ENCODE measurements around the gene TIGD6. TPM values are rescaled to one million over a fixed set of nuclear protein-coding genes. Genes with fewer than 3 reads are reported as not detected.

The TIGD6 gene
- total RNA-seq, 1 experiment from 2014 or later = 2.1 TPM

GRCh38 chr5:150036513-150036912 lies 36.1 kb upstream of the TIGD6 start:
- Mint-ChIP-seq H3K9me3 (no peaks in the 10 kb centered on the region), H3K27me3 (ENCODE audit: low read depth) (no peaks in the 10 kb centered on the region), H3K4me3 (no peak overlapping the region), H3K4me1 (no peaks in the 10 kb centered on the region), H3K36me3 (peaks cover 74% of the 10 kb centered on the region), H3K27ac (no peak overlapping the region)
- DNase-seq (ENCODE audit: low spot score) = no peak
- TF ChIP-seq ETV6 (CRISPR knock-in tag; IDR thresholded peaks at IDR 0.05) (no peak), RELA (CRISPR knock-in tag; IDR thresholded peaks at IDR 0.05; ENCODE audit: borderline replicate concordance) (no peak), ZNF671 (CRISPR knock-in tag; IDR thresholded peaks at IDR 0.05) (no peak), HMGA2 (CRISPR knock-in tag; IDR thresholded peaks at IDR 0.05) (no peak), ZBTB43 (CRISPR knock-in tag; IDR thresholded peaks at IDR 0.05) (no peak)
- ChIA-PET CTCF (no interaction called here), POLR2A (no interaction called here)
- ATAC-seq = no peak

- TF ChIP-seq, protein P1, sequence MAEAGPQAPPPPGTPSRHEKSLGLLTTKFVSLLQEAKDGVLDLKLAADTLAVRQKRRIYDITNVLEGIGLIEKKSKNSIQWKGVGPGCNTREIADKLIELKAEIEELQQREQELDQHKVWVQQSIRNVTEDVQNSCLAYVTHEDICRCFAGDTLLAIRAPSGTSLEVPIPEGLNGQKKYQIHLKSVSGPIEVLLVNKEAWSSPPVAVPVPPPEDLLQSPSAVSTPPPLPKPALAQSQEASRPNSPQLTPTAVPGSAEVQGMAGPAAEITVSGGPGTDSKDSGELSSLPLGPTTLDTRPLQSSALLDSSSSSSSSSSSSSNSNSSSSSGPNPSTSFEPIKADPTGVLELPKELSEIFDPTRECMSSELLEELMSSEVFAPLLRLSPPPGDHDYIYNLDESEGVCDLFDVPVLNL (CRISPR knock-in tag; IDR thresholded peaks at IDR 0.05; ENCODE audit: borderline replicate concordance, low read depth) = no peak
- TF ChIP-seq, protein P2, sequence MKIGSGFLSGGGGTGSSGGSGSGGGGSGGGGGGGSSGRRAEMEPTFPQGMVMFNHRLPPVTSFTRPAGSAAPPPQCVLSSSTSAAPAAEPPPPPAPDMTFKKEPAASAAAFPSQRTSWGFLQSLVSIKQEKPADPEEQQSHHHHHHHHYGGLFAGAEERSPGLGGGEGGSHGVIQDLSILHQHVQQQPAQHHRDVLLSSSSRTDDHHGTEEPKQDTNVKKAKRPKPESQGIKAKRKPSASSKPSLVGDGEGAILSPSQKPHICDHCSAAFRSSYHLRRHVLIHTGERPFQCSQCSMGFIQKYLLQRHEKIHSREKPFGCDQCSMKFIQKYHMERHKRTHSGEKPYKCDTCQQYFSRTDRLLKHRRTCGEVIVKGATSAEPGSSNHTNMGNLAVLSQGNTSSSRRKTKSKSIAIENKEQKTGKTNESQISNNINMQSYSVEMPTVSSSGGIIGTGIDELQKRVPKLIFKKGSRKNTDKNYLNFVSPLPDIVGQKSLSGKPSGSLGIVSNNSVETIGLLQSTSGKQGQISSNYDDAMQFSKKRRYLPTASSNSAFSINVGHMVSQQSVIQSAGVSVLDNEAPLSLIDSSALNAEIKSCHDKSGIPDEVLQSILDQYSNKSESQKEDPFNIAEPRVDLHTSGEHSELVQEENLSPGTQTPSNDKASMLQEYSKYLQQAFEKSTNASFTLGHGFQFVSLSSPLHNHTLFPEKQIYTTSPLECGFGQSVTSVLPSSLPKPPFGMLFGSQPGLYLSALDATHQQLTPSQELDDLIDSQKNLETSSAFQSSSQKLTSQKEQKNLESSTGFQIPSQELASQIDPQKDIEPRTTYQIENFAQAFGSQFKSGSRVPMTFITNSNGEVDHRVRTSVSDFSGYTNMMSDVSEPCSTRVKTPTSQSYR (CRISPR knock-in tag; IDR thresholded peaks at IDR 0.05) = no peak
- TF ChIP-seq ATF2 (CRISPR knock-in tag; IDR thresholded peaks at IDR 0.05; ENCODE audit: borderline replicate concordance, low read depth) (no peak), PRRX2 (CRISPR knock-in tag; IDR thresholded peaks at IDR 0.05) (no peak), NFYB (CRISPR knock-in tag; conservative IDR thresholded peaks at IDR 0.05; ENCODE audit: low read depth) (no peak), KAT7 (CRISPR knock-in tag; IDR thresholded peaks at IDR 0.05; ENCODE audit: borderline replicate concordance) (no peak), ZNF219 (CRISPR knock-in tag; IDR thresholded peaks at IDR 0.05; ENCODE audit: borderline replicate concordance) (no peak), IRF2 (CRISPR knock-in tag; IDR thresholded peaks at IDR 0.05; ENCODE audit: borderline replicate concordance, low read depth) (no peak)
- TF ChIP-seq, protein P3, sequence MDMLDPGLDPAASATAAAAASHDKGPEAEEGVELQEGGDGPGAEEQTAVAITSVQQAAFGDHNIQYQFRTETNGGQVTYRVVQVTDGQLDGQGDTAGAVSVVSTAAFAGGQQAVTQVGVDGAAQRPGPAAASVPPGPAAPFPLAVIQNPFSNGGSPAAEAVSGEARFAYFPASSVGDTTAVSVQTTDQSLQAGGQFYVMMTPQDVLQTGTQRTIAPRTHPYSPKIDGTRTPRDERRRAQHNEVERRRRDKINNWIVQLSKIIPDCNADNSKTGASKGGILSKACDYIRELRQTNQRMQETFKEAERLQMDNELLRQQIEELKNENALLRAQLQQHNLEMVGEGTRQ (CRISPR knock-in tag; IDR thresholded peaks at IDR 0.05) = no peak
- no peaks in the 10 kb centered on the region for H3K27me3 Mint-ChIP-seq (ENCODE audit: low read depth)
- ChIA-PET POLR2A (no interaction called here), CTCF (no interaction called here)
- no peaks in the 10 kb centered on the region for H3K9me3 Mint-ChIP-seq
- H3K27ac Mint-ChIP-seq = no peak overlapping the region
- no peak for ATAC-seq
- H3K36me3 Mint-ChIP-seq = peaks cover 74% of the 10 kb centered on the region
- H3K4me1 Mint-ChIP-seq = no peaks in the 10 kb centered on the region
- no peak overlapping the region for H3K4me3 Mint-ChIP-seq
- no peak for DNase-seq (ENCODE audit: low spot score)
Observed at GRCh38 chr5:150035139-150035895, 34.9 kb upstream of the TIGD6 start.

- no peak for ATAC-seq
- H3K27me3 Mint-ChIP-seq (ENCODE audit: low read depth) = no peaks in the 10 kb centered on the region
- peaks cover 72% of the 10 kb centered on the region for H3K36me3 Mint-ChIP-seq
- no peak overlapping the region for H3K27ac Mint-ChIP-seq
- no peak overlapping the region for H3K4me3 Mint-ChIP-seq
- DNase-seq (ENCODE audit: low spot score) = no peak
- TF ChIP-seq MLX (CRISPR knock-in tag; IDR thresholded peaks at IDR 0.05) (no peak), ZNF121 (CRISPR knock-in tag; IDR thresholded peaks at IDR 0.05) (no peak), NR3C1 (CRISPR knock-in tag; conservative IDR thresholded peaks at IDR 0.05; ENCODE audit: low read depth) (no peak), ETV6 (CRISPR knock-in tag; IDR thresholded peaks at IDR 0.05) (no peak), ATF2 (CRISPR knock-in tag; IDR thresholded peaks at IDR 0.05; ENCODE audit: borderline replicate concordance, low read depth) (no peak)
- POLR2A ChIA-PET = no interaction called here
- no peaks in the 10 kb centered on the region for H3K4me1 Mint-ChIP-seq
- CTCF ChIA-PET = interaction anchor here (1.0 kb wide), 1 partner anchor 11 kb away, joined by 4 read pairs; no protein-coding TSS in a partner anchor
- H3K9me3 Mint-ChIP-seq = no peaks in the 10 kb centered on the region
Observed at GRCh38 chr5:150034662-150035061, 34.2 kb upstream of the TIGD6 start.

Measured in WTC11 (cell line).